VCaP (cell line): ENCODE results near the gene PTGES3L.
A peak's percentile ranks its signal among the peaks of the same experiment; 100 is the strongest.

Experiments
- H3K27ac ChIP-seq: fragments of 450-650 bp; 2 replicates; pipeline ENCODE4 v1.5.1; 2017
- CTCF ChIP-seq: fragments of 450-650 bp; conservative IDR thresholded peaks from 2 replicates; pipeline ENCODE4 v1.5.1; 2017; ENCODE audit warnings: mild to moderate bottlenecking, moderate library complexity

The PTGES3L gene

GRCh38 chr17:43011728-43012472 is 32.0 kb upstream of the PTGES3L start:
- no peak for TF ChIP-seq CTCF
- H3K27ac ChIP-seq = peak overlapping the region; percentile 63

GRCh38 chr17:43010667-43011308 is 30.9 kb upstream of the PTGES3L start:
- H3K27ac ChIP-seq = peak overlapping the region; percentile 63
- no peak for TF ChIP-seq CTCF

GRCh38 chr17:43006639-43007551 is 27.0 kb upstream of the PTGES3L start, which contains the start of gene IFI35:
TSS of gene IFI35 (plus strand) at chr17:43006784. CDS start at chr17:43006948, 164 bp downstream.
- TF ChIP-seq CTCF = no peak
- peak within 1 kb of the TSS; percentile 26; the same call in 1 of the 2 replicates for H3K27ac ChIP-seq

GRCh38 chr17:43003542-43004172 is 23.8 kb upstream of the PTGES3L start:
- no peak for TF ChIP-seq CTCF
- H3K27ac ChIP-seq = no peak overlapping the region

- H3K27ac ChIP-seq = peak overlapping the region; percentile 88
Measured at GRCh38 chr17:43000894-43001293, 21.0 kb upstream of the PTGES3L start.

GRCh38 chr17:42999003-42999525 is 19.2 kb upstream of the PTGES3L start:
- H3K27ac ChIP-seq = peak overlapping the region; percentile 88
- TF ChIP-seq CTCF = no peak
